SK-N-SH (cell line): ENCODE data around the gene GCLC.

Experiments used
- EZH2phosphoT487 ChIP-seq: fragments of 200-600 bp; sonication (generic); IDR thresholded peaks from 2 replicates; pipeline ENCODE4 v1.6.1; 2017; ENCODE audit warnings: low read depth, mixed run types, mild to moderate bottlenecking, antibody characterized with exemption, moderate library complexity, borderline replicate concordance
- NFIC ChIP-seq: IDR thresholded peaks from 2 replicates; pipeline ENCODE4 v1.4.0; 2012; ENCODE audit warnings: borderline replicate concordance
- TAF1 ChIP-seq: IDR thresholded peaks from 2 replicates; pipeline ENCODE4 v1.6.1; 2012; ENCODE audit warnings: low read depth, mild to moderate bottlenecking, low read length, moderate library complexity, borderline replicate concordance

GRCh38 chr6:53524455-53524815 lies 20.5 kb downstream of the GCLC start:
- TF ChIP-seq TAF1 (no peak), EZH2phosphoT487 (no peak), NFIC (no peak)
